ENCODE measurements around the gene LIN7C. TPM values are rescaled to one million over a fixed set of nuclear protein-coding genes. Genes with fewer than 3 reads are reported as not detected.

Gene LIN7C
- total RNA-seq, 4 donors from 2014 or later = 31.7 to 45.5 (median 42.6) TPM

GRCh38 chr11:27477831-27478230 is 28.7 kb downstream of the LIN7C start:
- no peak for DNase-seq (ENCODE audit: low spot score in 2 of 2)
- Histone ChIP-seq H3K4me1 (no peaks in the 10 kb centered on the region), H3K27ac (no peak overlapping the region), H3K9me3 (no peaks in the 10 kb centered on the region), H3K4me3 (no peak overlapping the region), H3K27me3 (no peaks in the 10 kb centered on the region), H3K36me3 (no peaks in the 10 kb centered on the region)
- WGBS = 90% methylated on average over 2 of the region's 2 CpGs
- TF ChIP-seq POLR2A (IDR thresholded peaks at IDR 0.05) = no peak
- TF ChIP-seq, protein P1, sequence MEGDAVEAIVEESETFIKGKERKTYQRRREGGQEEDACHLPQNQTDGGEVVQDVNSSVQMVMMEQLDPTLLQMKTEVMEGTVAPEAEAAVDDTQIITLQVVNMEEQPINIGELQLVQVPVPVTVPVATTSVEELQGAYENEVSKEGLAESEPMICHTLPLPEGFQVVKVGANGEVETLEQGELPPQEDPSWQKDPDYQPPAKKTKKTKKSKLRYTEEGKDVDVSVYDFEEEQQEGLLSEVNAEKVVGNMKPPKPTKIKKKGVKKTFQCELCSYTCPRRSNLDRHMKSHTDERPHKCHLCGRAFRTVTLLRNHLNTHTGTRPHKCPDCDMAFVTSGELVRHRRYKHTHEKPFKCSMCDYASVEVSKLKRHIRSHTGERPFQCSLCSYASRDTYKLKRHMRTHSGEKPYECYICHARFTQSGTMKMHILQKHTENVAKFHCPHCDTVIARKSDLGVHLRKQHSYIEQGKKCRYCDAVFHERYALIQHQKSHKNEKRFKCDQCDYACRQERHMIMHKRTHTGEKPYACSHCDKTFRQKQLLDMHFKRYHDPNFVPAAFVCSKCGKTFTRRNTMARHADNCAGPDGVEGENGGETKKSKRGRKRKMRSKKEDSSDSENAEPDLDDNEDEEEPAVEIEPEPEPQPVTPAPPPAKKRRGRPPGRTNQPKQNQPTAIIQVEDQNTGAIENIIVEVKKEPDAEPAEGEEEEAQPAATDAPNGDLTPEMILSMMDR (IDR thresholded peaks at IDR 0.05) = no peak
- no peak for TF ChIP-seq POLR2AphosphoS5 (IDR thresholded peaks at IDR 0.05)
- no peak for TF ChIP-seq EP300 (IDR thresholded peaks at IDR 0.05)

GRCh38 chr11:27477243-27477642 is 29.3 kb downstream of the LIN7C start:
- Histone ChIP-seq H3K27me3 (no peaks in the 10 kb centered on the region), H3K36me3 (no peaks in the 10 kb centered on the region), H3K4me1 (no peaks in the 10 kb centered on the region), H3K9me3 (no peaks in the 10 kb centered on the region), H3K4me3 (no peak overlapping the region), H3K27ac (no peak overlapping the region)
- no peak for DNase-seq (ENCODE audit: low spot score in 2 of 2)
- TF ChIP-seq EP300 (IDR thresholded peaks at IDR 0.05) = no peak
- TF ChIP-seq, protein P1 (IDR thresholded peaks at IDR 0.05) = no peak
- no peak for TF ChIP-seq POLR2A (IDR thresholded peaks at IDR 0.05)
- TF ChIP-seq POLR2AphosphoS5 (IDR thresholded peaks at IDR 0.05) = no peak

DNA sequence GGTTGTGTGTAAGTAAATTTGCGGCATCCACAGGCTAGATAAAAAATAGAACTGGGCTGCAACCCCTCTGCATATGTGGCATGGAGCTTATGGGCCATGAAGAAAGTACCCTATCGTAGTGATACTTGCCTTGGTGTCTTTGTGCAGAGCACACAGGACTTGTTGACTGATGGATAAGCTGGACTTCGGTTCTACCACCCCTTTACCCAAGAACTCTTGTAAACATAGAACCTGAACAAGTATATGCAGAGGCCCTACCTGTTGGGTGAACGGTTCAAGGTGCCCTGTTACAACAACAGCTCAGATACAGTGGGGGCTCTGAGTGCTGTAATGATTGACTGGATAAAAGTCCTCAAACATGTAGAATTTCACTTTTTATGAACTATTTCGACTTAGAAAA is 30.9 kb downstream of the LIN7C start:
- Histone ChIP-seq H3K27me3 (no peaks in the 10 kb centered on the region), H3K4me1 (peaks cover 12% of the 10 kb centered on the region), H3K27ac (no peak overlapping the region), H3K9me3 (no peaks in the 10 kb centered on the region), H3K4me3 (no peak overlapping the region), H3K36me3 (no peaks in the 10 kb centered on the region)
- no peak for DNase-seq (ENCODE audit: low spot score in 2 of 2)
- TF ChIP-seq POLR2A (IDR thresholded peaks at IDR 0.05) (no peak), EP300 (IDR thresholded peaks at IDR 0.05) (no peak), POLR2AphosphoS5 (IDR thresholded peaks at IDR 0.05) (no peak)
- TF ChIP-seq, protein P1 (IDR thresholded peaks at IDR 0.05) = no peak
- 93% methylated on average over 5 of the region's 5 CpGs for WGBS

GRCh38 chr11:27473017-27473406 is 33.6 kb downstream of the LIN7C start:
- TF ChIP-seq POLR2AphosphoS5 (IDR thresholded peaks at IDR 0.05) (no peak), EP300 (IDR thresholded peaks at IDR 0.05) (no peak), POLR2A (IDR thresholded peaks at IDR 0.05) (no peak)
- TF ChIP-seq, protein P1 (IDR thresholded peaks at IDR 0.05) = no peak
- WGBS = 3% methylated on average over 8 of the region's 9 CpGs
- H3K36me3 ChIP-seq = no peaks in the 10 kb centered on the region
- H3K4me3 ChIP-seq = peak overlapping the region; percentile 98
- DNase-seq (ENCODE audit: low spot score in 2 of 2) = no peak
- H3K27me3 ChIP-seq = no peaks in the 10 kb centered on the region
- peaks cover 36% of the 10 kb centered on the region for H3K4me1 ChIP-seq
- peak overlapping the region; percentile 10 for H3K27ac ChIP-seq
- no peaks in the 10 kb centered on the region for H3K9me3 ChIP-seq

GRCh38 chr11:27472398-27473016 is 34.1 kb downstream of the LIN7C start, which contains the start of gene LGR4:
Gene LGR4 (minus strand): TSS chr11:27472790. CDS start chr11:27472302, 488 bp downstream.
- TF ChIP-seq EP300 (IDR thresholded peaks at IDR 0.05) = no peak
- TF ChIP-seq POLR2A (IDR thresholded peaks at IDR 0.05) = peak in 1 of 2 donors; percentile 51
- TF ChIP-seq POLR2AphosphoS5 (IDR thresholded peaks at IDR 0.05) = peak in 1 of 3 donors; percentile 56
- H3K36me3 ChIP-seq = no peaks in the 10 kb centered on the region
- H3K9me3 ChIP-seq = no peaks in the 10 kb centered on the region
- peak within 1 kb of the TSS; percentile 98 for H3K4me3 ChIP-seq
- H3K27ac ChIP-seq = peak within 1 kb of the TSS; percentile 97
- no peaks in the 10 kb centered on the region for H3K27me3 ChIP-seq
- peak; percentile 96 to 98 for DNase-seq (ENCODE audit: low spot score in 2 of 2)
- WGBS = under 1% methylated on average over 38 of the region's 57 CpGs
- peaks cover 41% of the 10 kb centered on the region for H3K4me1 ChIP-seq
